ENCODE data around the gene CARNS1. TPM values are rescaled to one million over a fixed set of nuclear protein-coding genes. Genes with fewer than 3 reads are reported as not detected.

Gene CARNS1
- total RNA-seq, 1 donor from 2014 or later = 2.7 TPM

- H3K36me3 ChIP-seq = peaks cover 58% of the 10 kb centered on the region
- H3K4me3 ChIP-seq = peak overlapping the region; percentile 40
- TF ChIP-seq, protein P1, sequence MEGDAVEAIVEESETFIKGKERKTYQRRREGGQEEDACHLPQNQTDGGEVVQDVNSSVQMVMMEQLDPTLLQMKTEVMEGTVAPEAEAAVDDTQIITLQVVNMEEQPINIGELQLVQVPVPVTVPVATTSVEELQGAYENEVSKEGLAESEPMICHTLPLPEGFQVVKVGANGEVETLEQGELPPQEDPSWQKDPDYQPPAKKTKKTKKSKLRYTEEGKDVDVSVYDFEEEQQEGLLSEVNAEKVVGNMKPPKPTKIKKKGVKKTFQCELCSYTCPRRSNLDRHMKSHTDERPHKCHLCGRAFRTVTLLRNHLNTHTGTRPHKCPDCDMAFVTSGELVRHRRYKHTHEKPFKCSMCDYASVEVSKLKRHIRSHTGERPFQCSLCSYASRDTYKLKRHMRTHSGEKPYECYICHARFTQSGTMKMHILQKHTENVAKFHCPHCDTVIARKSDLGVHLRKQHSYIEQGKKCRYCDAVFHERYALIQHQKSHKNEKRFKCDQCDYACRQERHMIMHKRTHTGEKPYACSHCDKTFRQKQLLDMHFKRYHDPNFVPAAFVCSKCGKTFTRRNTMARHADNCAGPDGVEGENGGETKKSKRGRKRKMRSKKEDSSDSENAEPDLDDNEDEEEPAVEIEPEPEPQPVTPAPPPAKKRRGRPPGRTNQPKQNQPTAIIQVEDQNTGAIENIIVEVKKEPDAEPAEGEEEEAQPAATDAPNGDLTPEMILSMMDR (IDR thresholded peaks at IDR 0.05) = no peak
- no peaks in the 10 kb centered on the region for H3K9me3 ChIP-seq
- ATAC-seq (no peak), DNase-seq (no peak)
- H3K4me1 ChIP-seq = peaks cover 3% of the 10 kb centered on the region
- H3K27ac ChIP-seq = no peak overlapping the region
- no peaks in the 10 kb centered on the region for H3K27me3 ChIP-seq
- intact Hi-C loops (cut with DNase I) = no loop called here
These were observed 20.4 kb downstream of the CARNS1 start for GRCh38 chr11:67435727-67436458.

DNA sequence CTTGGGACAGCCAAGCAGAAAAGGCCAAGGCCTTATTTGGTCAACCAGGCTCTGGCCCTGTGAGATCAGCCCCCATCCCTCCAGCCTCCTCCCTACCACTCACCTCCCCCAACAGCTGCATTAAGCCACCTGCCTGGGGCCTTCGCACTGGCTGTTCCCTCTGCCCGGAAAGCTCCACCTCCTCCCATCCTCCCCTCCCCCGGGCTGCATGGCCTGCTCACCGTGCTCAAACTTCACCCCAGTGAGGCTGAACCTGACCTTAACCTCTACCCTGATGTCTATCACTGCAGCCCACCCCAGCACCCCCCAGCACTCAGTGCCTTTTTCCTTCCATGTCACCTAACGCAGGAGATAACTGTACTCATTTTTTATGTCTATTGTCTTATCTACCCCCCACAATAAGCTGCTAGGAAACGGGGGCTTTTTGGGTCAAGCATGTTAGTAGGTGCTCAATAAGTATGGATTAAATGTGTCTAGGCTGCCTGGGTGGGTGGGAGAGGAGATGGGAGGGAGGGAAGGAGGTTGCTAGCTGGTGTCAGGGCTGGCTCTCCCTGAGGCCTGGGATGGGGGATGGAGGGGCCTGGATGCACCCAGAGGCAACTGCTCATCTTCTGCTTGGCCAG lies 21.1 kb downstream of the CARNS1 start:
- Histone ChIP-seq H3K9me3 (no peaks in the 10 kb centered on the region), H3K4me1 (peaks cover 3% of the 10 kb centered on the region), H3K4me3 (peak overlapping the region; percentile 40), H3K27me3 (no peaks in the 10 kb centered on the region), H3K36me3 (peaks cover 58% of the 10 kb centered on the region), H3K27ac (peak overlapping the region; percentile 65)
- ATAC-seq = peak; percentile 2
- no peak for DNase-seq
- intact Hi-C loops (cut with DNase I) = no loop called here
- TF ChIP-seq, protein P1 (IDR thresholded peaks at IDR 0.05) = no peak

- Histone ChIP-seq H3K4me3 (peak within 1 kb of the TSS; percentile 40), H3K4me1 (peaks cover 9% of the 10 kb centered on the region), H3K27me3 (no peaks in the 10 kb centered on the region), H3K9me3 (no peaks in the 10 kb centered on the region), H3K36me3 (peaks cover 53% of the 10 kb centered on the region), H3K27ac (peak within 1 kb of the TSS; percentile 65)
- intact Hi-C loops (cut with DNase I) = no loop called here
- DNase-seq = no peak
- peak; percentile 8 for ATAC-seq
- TF ChIP-seq, protein P1 (IDR thresholded peaks at IDR 0.05) = no peak
These were observed 21.8 kb downstream of the CARNS1 start, which contains the start of gene PTPRCAP for GRCh38 chr11:67437082-67437808. Gene PTPRCAP (minus strand): TSS chr11:67437682. CDS start chr11:67437619, 63 bp downstream.

DNA sequence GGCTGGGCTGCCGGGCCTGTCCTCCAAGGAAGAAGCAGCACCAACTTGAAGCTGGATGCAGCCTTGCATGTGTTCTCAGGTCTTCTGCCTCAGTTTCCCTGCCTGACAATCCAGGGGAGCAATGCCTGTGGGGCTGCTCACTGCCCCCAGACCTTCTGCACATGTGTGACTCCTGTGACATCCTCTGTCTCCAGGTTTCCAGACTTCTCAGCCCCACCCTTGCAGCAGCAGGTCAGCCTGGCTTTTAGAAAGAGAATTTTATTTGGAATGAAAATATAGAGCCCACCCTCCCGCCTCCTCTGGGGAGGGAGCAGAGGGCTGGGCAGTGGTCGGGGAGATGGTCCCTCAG lies 22.3 kb downstream of the CARNS1 start:
- peak overlapping the region; percentile 40 for H3K4me3 ChIP-seq
- peaks cover 15% of the 10 kb centered on the region for H3K4me1 ChIP-seq
- no peaks in the 10 kb centered on the region for H3K27me3 ChIP-seq
- H3K27ac ChIP-seq = peak overlapping the region; percentile 65
- no peaks in the 10 kb centered on the region for H3K9me3 ChIP-seq
- TF ChIP-seq, protein P1 (IDR thresholded peaks at IDR 0.05) = no peak
- intact Hi-C loops (cut with DNase I) = no loop called here
- H3K36me3 ChIP-seq = peaks cover 48% of the 10 kb centered on the region
- no peak for ATAC-seq
- DNase-seq = no peak

GRCh38 chr11:67438158-67438902 lies 22.9 kb downstream of the CARNS1 start:
- Histone ChIP-seq H3K36me3 (peaks cover 42% of the 10 kb centered on the region), H3K9me3 (no peaks in the 10 kb centered on the region), H3K4me1 (peaks cover 17% of the 10 kb centered on the region), H3K27me3 (no peaks in the 10 kb centered on the region), H3K4me3 (peak overlapping the region; percentile 40), H3K27ac (peak overlapping the region; percentile 65)
- TF ChIP-seq, protein P1 (IDR thresholded peaks at IDR 0.05) = no peak
- intact Hi-C loops (cut with DNase I) = no loop called here
- ATAC-seq = no peak
- DNase-seq = no peak
